GM12872 (cell line): ENCODE measurements around the gene SLAMF8.

Experiments used
- TF ChIP-seq, protein P1 (sequence below): IDR thresholded peaks from 3 replicates; pipeline ENCODE4 v1.5.1; 2011; ENCODE audit warnings: low read depth, mild to moderate bottlenecking, low read length, moderate library complexity; ENCODE audit not compliant: insufficient read depth

The SLAMF8 gene

GRCh38 chr1:159851407-159851806, 24.7 kb downstream of the SLAMF8 start:
- TF ChIP-seq, protein P1, sequence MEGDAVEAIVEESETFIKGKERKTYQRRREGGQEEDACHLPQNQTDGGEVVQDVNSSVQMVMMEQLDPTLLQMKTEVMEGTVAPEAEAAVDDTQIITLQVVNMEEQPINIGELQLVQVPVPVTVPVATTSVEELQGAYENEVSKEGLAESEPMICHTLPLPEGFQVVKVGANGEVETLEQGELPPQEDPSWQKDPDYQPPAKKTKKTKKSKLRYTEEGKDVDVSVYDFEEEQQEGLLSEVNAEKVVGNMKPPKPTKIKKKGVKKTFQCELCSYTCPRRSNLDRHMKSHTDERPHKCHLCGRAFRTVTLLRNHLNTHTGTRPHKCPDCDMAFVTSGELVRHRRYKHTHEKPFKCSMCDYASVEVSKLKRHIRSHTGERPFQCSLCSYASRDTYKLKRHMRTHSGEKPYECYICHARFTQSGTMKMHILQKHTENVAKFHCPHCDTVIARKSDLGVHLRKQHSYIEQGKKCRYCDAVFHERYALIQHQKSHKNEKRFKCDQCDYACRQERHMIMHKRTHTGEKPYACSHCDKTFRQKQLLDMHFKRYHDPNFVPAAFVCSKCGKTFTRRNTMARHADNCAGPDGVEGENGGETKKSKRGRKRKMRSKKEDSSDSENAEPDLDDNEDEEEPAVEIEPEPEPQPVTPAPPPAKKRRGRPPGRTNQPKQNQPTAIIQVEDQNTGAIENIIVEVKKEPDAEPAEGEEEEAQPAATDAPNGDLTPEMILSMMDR = peak; percentile 38; the same call in 1 of the 3 replicates

DNA sequence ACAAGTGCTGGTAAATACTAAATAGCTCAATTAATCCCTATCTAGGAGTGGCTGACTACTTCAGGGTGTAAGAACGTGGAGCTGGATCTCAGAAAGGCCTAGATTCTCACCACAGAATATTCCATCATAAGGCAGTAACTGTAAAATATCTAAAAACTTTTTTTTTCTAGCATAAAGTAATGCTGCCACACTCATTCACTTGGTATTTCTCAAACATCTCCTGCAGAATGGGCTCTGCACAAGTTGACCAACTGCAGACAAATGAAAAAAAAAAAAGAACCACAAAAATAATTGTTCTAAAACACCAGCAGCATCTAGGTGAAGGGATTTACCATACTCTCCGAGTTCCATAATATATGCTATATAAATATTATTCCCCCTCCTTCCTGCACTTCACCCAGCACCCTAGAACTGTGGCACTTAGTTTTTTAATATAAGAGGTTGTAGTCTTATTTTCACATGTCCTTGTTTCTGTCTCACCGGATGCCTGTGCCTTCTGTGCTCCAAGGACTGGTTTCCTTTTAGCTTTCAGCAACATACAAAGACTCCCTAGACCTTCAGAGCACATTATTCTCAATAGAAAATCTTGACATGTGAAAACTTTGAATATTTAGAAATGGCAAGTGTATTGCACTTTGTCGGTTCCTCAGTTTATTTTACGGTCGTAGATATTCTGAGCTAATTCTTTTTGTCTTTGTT, 26.9 kb downstream of the SLAMF8 start:
- TF ChIP-seq, protein P1 = no peak

DNA sequence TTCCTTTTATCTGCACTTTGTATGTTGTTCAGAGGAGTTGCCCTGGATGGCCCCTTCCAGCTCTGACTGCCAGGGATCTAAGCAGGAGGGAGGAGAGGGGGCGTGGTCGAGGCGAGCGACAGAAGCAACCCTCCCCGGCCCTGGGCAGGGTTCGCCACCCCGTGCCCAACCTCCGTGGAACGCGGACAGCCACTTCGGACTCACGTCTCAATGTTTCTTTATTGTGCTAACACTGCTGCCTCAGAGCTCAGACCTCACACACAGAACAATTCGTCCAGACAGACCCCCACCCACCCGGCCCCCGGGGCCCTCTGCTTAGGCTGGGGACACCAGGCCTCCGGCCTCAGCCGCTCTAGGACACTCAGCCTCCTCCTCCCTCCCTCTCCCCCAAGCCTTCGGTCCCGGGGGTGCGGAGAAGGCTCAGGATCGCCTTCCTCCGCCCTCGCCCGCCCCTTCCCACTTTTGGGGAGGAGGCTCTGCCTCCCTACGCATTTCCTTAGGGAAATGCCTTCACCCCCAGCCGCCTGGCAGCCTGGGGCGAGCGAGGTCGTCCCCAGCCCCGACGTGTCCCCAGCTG, 27.5 kb downstream of the SLAMF8 start:
- TF ChIP-seq, protein P1 = no peak

DNA sequence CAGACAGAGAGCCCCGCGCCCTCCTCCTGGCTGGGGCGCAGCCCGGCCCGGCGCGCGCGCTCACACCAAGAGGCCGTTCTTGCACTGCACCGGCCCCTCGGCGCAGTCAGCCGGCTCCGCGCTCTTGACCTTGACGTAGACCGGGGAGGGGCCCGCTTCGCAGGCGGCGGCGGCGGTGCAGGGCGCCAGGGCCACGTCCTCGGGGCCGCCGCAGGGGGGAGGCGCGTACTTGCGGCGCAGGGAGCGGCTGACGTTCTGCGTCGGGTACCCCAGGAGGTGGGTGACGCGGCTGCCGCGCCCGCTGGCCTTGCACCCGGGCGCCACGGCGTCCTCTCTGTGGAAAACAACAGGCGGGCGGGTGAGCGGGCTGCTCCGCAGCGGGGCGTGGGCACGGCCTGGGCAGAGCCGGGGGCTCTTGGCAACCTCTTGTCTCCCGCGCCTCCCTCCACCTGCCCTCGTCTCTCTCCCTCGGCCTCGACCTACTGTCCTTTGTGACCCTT, 28.1 kb downstream of the SLAMF8 start:
- TF ChIP-seq, protein P1 = no peak

GRCh38 chr1:159855709-159856108, 29.0 kb downstream of the SLAMF8 start:
- TF ChIP-seq, protein P1 = no peak

DNA sequence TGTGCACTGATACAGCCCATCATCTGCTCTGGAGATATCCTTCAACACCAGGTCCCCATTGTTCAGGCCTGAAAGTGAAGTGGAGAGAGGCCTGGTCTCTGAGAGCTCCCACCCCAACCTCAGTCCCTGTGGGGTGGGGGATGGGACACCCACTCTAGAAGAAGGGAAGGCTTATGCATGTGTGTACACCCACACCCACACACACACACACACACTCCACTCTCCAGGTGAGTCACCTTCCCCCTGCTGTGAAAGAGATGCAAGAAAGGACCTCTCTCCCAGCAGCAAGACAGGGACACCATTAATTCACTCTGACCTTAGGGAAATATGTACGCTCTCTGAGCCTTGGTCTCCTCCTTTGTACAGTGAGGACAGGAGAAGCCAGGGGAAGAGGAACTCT, 29.9 kb downstream of the SLAMF8 start:
- TF ChIP-seq, protein P1 = no peak

DNA sequence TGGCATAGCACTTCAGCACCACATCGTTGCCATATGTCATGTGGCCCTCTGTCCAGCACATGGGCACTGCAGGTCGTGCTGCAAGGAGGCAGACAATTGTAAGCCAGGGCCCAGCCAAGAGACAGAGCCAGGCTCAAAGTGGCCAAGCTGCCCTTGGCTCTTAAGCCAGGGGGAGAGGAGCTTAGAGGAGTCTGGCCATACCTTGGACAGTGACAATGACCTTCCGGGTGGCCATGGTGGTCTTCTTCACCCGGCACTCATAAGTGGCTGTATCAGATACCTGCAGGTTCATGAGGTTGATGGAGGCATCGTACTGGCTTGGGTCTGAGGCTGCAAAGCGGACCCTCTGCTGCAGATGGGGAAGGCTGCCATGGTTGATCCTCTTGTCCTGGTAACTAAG, 31.2 kb downstream of the SLAMF8 start:
- TF ChIP-seq, protein P1 = no peak
